Fibroblast of pulmonary artery (primary cell): ENCODE measurements around the gene VIPAS39.
A peak's percentile ranks its signal among the peaks of the same experiment; 100 is the strongest.

Source experiments
- DNase-seq: peaks from one replicate; pipeline ENCODE4 v3.0.0-alpha.2; 2010; ENCODE audit warnings: low read depth
- H3K4me3 ChIP-seq: replicated peaks from 2 replicates; pipeline ENCODE4 v1.5.1; 2011; ENCODE audit warnings: low read depth, mild to moderate bottlenecking, control low read depth, low read length, moderate library complexity
- TF ChIP-seq, protein P1 (sequence below): IDR thresholded peaks from 2 replicates; pipeline ENCODE4 v1.5.1; 2011; ENCODE audit warnings: mild to moderate bottlenecking, control low read depth, low read length, inconsistent platforms; ENCODE audit errors: missing control alignments

VIPAS39 gene

GRCh38 chr14:77470224-77470870 lies 12.9 kb upstream of the VIPAS39 start:
- TF ChIP-seq, protein P1, sequence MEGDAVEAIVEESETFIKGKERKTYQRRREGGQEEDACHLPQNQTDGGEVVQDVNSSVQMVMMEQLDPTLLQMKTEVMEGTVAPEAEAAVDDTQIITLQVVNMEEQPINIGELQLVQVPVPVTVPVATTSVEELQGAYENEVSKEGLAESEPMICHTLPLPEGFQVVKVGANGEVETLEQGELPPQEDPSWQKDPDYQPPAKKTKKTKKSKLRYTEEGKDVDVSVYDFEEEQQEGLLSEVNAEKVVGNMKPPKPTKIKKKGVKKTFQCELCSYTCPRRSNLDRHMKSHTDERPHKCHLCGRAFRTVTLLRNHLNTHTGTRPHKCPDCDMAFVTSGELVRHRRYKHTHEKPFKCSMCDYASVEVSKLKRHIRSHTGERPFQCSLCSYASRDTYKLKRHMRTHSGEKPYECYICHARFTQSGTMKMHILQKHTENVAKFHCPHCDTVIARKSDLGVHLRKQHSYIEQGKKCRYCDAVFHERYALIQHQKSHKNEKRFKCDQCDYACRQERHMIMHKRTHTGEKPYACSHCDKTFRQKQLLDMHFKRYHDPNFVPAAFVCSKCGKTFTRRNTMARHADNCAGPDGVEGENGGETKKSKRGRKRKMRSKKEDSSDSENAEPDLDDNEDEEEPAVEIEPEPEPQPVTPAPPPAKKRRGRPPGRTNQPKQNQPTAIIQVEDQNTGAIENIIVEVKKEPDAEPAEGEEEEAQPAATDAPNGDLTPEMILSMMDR = no peak
- DNase-seq = no peak
- H3K4me3 ChIP-seq = no peak overlapping the region

- DNase-seq = no peak
Observed at GRCh38 chr14:77469539-77469938, 12.1 kb upstream of the VIPAS39 start.

DNA sequence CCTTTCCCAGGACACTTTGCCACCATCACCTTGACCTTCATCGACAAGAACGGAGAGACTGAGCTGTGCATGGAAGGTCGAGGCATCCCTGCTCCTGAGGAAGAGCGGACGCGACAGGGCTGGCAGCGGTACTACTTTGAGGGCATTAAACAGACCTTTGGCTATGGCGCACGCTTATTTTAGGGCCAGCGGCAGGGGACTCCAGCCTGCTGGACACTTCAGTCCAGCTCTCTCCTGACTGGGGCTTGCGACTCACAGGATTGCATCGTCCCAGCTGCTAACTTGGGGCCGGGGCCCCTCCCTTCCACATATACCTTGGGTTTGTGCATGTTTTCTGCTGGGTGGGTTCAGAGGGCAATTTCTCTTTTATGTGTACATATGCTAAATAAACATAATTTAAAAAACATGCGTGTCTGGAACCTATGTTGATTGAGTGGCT lies 11.7 kb upstream of the VIPAS39 start:
- TF ChIP-seq, protein P1 = no peak
- DNase-seq = no peak
- no peak overlapping the region for H3K4me3 ChIP-seq

More at GRCh38 chr14:77469539-77469938, 12.1 kb upstream of the VIPAS39 start:
- TF ChIP-seq, protein P1 = no peak
- no peak overlapping the region for H3K4me3 ChIP-seq

DNA sequence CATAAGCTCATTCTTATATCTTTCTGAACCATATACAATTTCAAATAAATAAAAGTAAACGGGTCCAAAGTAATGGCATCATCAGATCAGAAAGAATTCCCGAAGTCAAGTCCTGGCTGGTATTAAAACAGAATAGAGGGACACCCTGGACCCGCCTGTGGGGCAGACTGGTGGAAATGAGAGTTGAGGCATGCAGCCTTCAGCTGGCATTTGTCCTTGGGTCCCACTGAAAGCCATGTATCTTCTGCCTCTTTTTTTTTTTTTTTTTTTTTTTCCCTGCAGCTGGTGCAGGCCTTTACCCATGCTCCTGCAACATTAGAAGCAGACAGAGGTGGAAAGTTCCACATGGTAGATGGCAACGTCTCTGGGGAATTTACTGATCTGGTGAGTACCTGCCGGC lies 10.4 kb upstream of the VIPAS39 start:
- TF ChIP-seq, protein P1 = no peak
- DNase-seq = no peak
- no peak overlapping the region for H3K4me3 ChIP-seq

GRCh38 chr14:77459072-77459723 lies 1.8 kb upstream of the VIPAS39 start:
- TF ChIP-seq, protein P1 = peak; percentile 81
- H3K4me3 ChIP-seq = peak overlapping the region; percentile 96
- DNase-seq = peak; percentile 85

GRCh38 chr14:77458249-77458950 lies 999 bp upstream of the VIPAS39 start:
- DNase-seq = peak; percentile 27
- TF ChIP-seq, protein P1 = no peak
- H3K4me3 ChIP-seq = peak overlapping the region; percentile 96
